Mucosa of rectum (tissue), 2 donors: ENCODE results near the gene SPPL2B.

Experiments used
- H3K27ac ChIP-seq, 2 donors: one replicate each; pipeline ENCODE4 v1.7.0; 2013; ENCODE audit warnings: inconsistent platforms in 2 of 2, low read depth in 2 of 2, low read length in 2 of 2
- H3K27me3 ChIP-seq, 2 donors: one replicate each; pipeline ENCODE4 v1.7.0; 2013; ENCODE audit warnings: low read length in 2 of 2; ENCODE audit not compliant: control insufficient read depth in 2 of 2, insufficient read depth in 2 of 2
- H3K36me3 ChIP-seq, 2 donors: one replicate each; pipeline ENCODE4 v1.7.0; 2013; ENCODE audit warnings: low read length in 2 of 2; ENCODE audit not compliant: control insufficient read depth in 2 of 2, insufficient read depth in 2 of 2
- H3K4me1 ChIP-seq, 2 donors: one replicate each; pipeline ENCODE4 v1.7.0; 2013; ENCODE audit warnings: low read length in 2 of 2, mild to moderate bottlenecking in 1 of 2; ENCODE audit not compliant: control insufficient read depth in 2 of 2, insufficient read depth in 2 of 2
- H3K4me3 ChIP-seq, 2 donors: one replicate each; pipeline ENCODE4 v1.7.0; 2013; ENCODE audit warnings: low read length in 2 of 2
- H3K9ac ChIP-seq, 2 donors: one replicate each; pipeline ENCODE4 v1.7.0; 2013; ENCODE audit warnings: low read length in 2 of 2, low read depth in 1 of 2, mild to moderate bottlenecking in 1 of 2
- H3K9me3 ChIP-seq, 2 donors: one replicate each; pipeline ENCODE4 v1.7.0; 2013; ENCODE audit warnings: low read length in 2 of 2; ENCODE audit not compliant: control insufficient read depth in 2 of 2
- donor health status: healthy.
- donor health status: Normal muscosa, but diverticular disease.

The SPPL2B gene

DNA sequence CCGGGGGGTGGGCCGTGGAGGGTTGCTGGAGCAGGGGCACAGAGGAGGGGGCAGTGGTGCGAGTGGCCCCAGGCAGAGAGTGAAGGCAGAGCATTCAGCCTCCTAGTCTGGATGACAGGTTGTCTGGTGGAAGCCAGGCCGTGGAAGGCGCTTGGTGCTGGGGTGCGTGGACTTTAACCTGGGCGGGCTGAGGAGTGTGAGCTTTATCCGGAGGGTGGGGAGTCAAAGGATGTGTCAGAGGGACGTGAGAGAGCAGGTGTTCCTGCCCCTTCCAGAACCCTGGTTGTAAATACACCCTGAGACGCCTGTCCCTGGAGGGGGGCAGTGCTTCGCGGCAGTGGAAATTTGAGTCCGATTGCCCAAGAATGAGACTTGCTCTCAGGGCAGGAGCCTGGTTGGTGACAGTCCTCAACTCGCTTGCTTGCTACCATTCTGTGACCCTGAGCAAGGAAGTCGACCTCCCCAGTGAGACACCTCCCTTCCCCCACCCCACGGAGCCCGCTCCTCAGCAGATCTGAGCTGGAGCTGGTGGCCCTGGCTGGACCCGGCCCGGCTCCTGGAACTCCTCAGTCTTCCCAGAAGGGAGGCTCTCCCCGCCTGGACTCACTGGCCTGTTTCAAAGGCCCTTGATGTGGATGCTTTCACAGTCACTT lies 2.3 kb downstream of the SPPL2B start:
- no peaks in the 10 kb centered on the region for H3K36me3 ChIP-seq
- peak overlapping the region; percentile 91 to 98 for H3K9ac ChIP-seq
- peak overlapping the region; percentile 37 to 65 for H3K4me3 ChIP-seq
- H3K27ac ChIP-seq: peak overlapping the region; percentile 93 to 96
- H3K4me1 ChIP-seq: peaks cover 55% of the 10 kb centered on the region in 2 donors
- H3K9me3 ChIP-seq: no peaks in the 10 kb centered on the region
- no peaks in the 10 kb centered on the region for H3K27me3 ChIP-seq

DNA sequence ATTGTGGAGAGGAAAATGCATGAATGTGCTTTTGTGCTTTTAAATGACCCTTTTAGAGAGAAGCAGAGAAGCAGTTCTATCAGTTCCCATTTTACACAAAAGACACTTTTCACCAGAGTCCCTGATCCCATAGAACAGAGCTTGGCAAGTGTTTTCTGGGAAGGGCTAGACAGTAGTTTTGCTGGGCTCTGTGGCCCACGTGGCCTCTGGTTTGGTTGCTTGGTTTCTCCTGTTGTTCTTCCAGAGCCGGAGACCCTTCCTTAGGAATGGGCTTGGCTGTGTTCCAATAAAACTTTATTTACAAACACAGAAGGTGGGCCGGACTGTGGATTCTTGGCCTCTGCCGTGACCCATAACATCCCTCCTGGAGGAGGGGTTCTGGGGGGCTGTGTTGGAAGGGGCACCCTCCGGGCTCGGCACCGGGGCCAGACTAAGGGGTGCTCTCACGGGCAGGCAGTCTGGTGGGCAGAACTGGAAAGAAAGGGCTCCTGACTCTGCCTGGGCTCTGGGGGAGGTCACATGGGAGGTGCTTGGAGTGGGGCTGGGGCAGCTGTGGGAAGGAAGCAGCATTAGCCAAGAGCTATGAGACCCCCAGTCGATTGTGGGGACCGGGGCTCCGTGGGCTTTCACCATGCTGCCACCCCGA lies 3.2 kb downstream of the SPPL2B start:
- Histone ChIP-seq H3K27ac (peak overlapping the region; percentile 93 to 96), H3K4me3 (peak overlapping the region; percentile 37 to 65), H3K36me3 (peaks cover 4 to 7% of the 10 kb centered on the region in 2 donors), H3K9me3 (no peaks in the 10 kb centered on the region), H3K27me3 (no peaks in the 10 kb centered on the region), H3K4me1 (peaks cover 53 to 55% of the 10 kb centered on the region in 2 donors), H3K9ac (peak overlapping the region; percentile 91 to 98)

DNA sequence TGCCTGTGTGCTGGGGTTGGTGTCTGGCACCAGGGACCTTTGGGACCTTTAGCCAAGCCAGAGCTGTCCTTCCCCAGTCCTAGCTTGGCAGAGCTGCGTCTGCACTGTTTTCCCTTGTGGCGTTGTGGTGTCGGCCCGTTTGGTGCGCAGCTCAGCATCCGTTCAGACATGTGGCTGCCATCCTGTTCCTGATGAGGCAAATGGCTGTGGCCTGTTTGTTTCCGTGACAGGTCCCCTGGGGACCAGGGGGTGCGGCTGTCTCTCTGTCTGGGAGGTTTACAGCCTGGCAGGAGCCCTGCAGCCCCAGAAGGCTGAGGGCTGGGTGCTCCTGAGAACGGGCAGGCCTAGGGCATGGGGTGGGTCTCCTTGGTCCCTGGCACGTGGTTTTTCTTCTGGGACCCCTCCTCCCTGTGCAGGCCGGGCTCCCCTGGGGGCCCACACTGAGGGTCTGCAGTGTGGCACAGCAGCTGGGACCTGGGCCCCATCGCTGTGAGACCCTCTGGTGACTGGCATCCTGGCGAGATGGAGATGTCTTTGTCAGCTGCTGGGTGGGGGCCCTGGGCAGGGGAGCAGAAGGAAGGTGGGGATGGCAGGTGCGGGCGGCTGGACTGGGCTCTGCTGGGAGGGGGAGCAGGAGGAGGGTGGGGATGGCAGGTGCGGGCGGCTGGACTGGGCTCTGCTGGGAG lies 4.0 kb downstream of the SPPL2B start:
- Histone ChIP-seq H3K27ac (peak overlapping the region; percentile 93 to 96), H3K27me3 (no peaks in the 10 kb centered on the region), H3K36me3 (peaks cover 5 to 10% of the 10 kb centered on the region in 2 donors), H3K9ac (peak overlapping the region; percentile 91 to 98), H3K9me3 (no peaks in the 10 kb centered on the region), H3K4me1 (peaks cover 48 to 52% of the 10 kb centered on the region in 2 donors), H3K4me3 (peak overlapping the region; percentile 28 to 40)

DNA sequence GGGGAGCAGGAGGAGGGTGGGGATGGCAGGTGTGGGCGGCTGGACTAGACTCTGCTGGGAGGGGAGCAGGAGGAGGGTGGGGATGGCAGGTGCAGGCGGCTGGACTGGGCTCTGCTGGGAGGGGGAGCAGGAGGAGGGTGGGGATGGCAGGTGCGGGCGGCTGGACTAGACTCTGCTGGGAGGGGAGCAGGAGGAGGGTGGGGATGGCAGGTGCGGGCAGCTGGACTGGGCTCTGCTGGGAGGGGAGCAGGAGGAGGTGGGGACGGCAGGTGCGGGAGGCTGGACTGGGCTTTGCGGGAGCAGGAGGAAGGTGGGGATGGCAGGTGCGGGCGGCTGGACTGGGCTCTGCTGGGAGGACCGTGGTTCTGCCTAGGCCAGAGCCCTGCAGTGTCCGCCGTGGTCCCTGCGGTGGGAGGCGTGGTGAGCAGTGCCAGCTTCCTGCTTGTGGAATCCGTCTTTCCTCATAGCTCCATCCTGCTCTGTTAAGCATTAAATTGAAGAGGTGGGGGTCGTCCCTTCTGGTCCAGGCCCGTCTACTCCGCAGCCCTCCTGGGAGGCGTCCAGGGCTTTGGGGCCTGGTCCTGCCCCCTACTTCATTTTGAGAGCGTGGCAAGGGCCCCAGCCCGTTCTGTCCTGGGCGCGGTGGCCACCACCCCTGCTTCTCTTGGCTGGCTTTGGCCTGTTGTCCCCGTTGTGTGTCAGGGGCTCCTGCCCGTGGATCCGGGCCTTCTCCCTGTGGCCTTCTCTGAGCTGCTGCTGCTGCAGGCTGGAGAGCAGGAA lies 4.7 kb downstream of the SPPL2B start:
- H3K36me3 ChIP-seq: peaks cover 5 to 10% of the 10 kb centered on the region in 2 donors
- peaks cover 45 to 49% of the 10 kb centered on the region in 2 donors for H3K4me1 ChIP-seq
- H3K4me3 ChIP-seq: peak overlapping the region; percentile 45 to 51

DNA sequence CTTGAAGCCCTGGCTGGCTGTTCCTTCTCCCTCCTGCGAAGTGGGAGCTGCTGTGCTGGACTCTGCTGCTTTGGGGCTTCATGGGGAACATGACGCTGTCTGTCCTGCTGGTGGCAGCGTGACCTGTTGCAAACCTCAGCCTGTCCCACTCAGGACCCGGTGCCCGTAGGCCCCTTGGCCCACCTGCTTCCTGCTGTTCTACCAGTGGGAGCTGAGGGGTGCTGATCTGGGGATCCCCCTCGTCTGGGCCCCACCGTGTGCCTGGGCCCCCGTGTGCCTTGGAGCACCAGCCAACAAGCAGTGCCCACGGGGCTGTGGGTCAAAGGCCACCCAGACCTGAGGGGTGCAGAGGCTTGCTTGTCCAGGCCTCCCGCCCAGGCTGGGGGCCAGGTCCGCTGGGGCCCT lies 5.3 kb downstream of the SPPL2B start:
- Histone ChIP-seq H3K4me3 (peak overlapping the region in 1 of 2 donors; percentile 45), H3K27ac (peak overlapping the region; percentile 88 to 89), H3K4me1 (peaks cover 45 to 49% of the 10 kb centered on the region in 2 donors), H3K9ac (peak overlapping the region; percentile 63 to 68), H3K27me3 (no peaks in the 10 kb centered on the region), H3K9me3 (no peaks in the 10 kb centered on the region), H3K36me3 (peaks cover 5 to 11% of the 10 kb centered on the region in 2 donors)

More for the DNA sequence above, 4.7 kb downstream of the SPPL2B start:
- peak overlapping the region; percentile 63 to 68 for H3K9ac ChIP-seq
- no peaks in the 10 kb centered on the region for H3K27me3 ChIP-seq
- H3K27ac ChIP-seq: peak overlapping the region; percentile 93 to 96
- no peaks in the 10 kb centered on the region for H3K9me3 ChIP-seq

DNA sequence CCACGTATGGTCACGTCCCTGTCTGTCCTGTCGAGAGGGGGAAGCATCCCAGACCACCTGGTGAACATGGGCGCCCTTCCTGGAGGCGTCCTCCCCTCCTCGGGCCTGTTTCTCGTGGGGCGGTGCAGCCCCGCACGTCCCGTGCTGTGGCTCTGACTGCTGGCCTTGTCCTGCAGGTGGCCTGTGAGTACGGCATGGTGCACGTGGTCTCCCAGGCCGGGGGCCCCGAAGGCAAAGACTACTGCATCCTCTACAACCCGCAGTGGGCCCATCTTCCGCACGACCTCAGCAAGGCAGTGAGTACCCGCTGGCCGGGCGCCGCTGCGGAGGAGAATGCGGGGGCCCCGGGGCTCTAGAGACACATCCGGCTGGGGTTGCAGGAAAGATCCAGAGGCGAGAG lies 5.9 kb downstream of the SPPL2B start:
- Histone ChIP-seq H3K36me3 (peaks cover 5 to 14% of the 10 kb centered on the region in 2 donors), H3K9ac (peak overlapping the region; percentile 63 to 68), H3K27ac (peak overlapping the region; percentile 88 to 89), H3K27me3 (no peaks in the 10 kb centered on the region), H3K9me3 (no peaks in the 10 kb centered on the region), H3K4me3 (no peak overlapping the region), H3K4me1 (peaks cover 41 to 43% of the 10 kb centered on the region in 2 donors)

DNA sequence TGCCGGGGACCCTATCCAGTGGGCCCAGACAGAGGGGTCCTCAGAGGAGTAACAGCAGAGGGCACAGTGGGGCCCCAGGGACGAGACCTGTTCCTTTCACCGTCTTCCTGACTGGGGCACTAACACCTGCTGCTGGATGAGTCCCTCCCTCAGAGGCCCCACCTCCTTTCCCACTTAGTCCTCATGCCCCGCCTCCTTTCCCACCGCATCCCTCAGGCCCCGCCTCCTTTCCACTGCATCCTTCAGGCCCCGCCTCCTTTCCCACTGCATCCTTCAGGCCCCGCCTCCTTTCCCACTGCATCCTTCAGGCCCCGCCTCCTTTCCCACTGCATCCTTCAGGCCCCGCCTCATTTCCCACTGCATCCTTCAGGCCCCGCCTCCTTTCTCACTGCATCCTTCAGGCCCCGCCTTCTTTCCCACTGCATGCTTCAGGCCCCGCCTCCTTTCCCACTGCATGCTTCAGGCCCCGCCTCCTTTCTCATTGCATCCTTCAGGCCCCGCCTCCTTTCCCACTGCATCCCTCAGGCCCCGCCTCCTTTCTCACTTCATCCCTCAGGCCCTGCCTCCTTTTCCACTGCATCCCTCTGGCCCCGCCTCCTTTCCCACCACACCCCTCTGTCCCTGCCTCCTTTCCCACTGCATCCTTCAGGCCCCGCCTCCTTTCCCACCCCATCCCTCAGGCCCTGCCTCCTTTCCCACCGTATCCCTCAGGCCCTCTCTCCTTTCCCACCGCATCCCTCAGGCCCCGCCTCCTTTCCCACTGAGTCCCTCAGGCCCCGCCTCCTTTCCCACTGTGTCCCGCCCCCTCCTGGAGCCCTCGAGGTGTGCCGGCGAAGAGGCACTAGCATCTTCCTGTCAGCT lies 6.7 kb downstream of the SPPL2B start:
- Histone ChIP-seq H3K9ac (no peak overlapping the region), H3K9me3 (no peaks in the 10 kb centered on the region), H3K27ac (no peak overlapping the region), H3K4me3 (no peak overlapping the region), H3K4me1 (peaks cover 36 to 37% of the 10 kb centered on the region in 2 donors), H3K36me3 (peaks cover 11 to 20% of the 10 kb centered on the region in 2 donors), H3K27me3 (no peaks in the 10 kb centered on the region)

DNA sequence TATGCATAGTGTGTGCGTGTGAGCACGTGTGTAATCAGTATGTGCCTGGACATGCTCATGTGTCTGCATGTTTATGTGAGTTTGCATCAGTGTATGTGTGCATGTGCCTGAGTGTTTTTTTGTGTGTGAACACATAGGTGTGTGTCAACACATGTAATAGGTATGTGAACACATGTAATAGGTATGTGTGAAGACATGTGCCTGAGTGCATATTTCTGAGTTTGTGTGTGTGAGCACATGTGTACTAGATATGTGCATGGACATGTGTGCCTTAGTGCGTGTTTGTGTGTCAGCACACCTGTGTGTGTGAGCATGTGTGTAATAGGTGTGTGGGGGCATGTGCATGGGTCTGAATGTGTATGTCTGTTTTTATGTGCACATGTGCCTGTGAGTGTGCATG lies 7.4 kb downstream of the SPPL2B start:
- no peaks in the 10 kb centered on the region for H3K9me3 ChIP-seq
- no peaks in the 10 kb centered on the region for H3K27me3 ChIP-seq
- H3K4me3 ChIP-seq: no peak overlapping the region
- no peak overlapping the region for H3K9ac ChIP-seq
- peaks cover 11 to 20% of the 10 kb centered on the region in 2 donors for H3K36me3 ChIP-seq
- H3K4me1 ChIP-seq: peaks cover 31 to 32% of the 10 kb centered on the region in 2 donors
- no peak overlapping the region for H3K27ac ChIP-seq
